ENCODE measurements around the gene HSD17B13. TPM values are rescaled to one million over a fixed set of nuclear protein-coding genes. Genes with fewer than 3 reads are reported as not detected.
"Not testable (repeated sequence)": the region's sequence is repeated elsewhere in the genome, so short reads cannot be mapped to it uniquely, and the experiment has no call there.

The HSD17B13 gene
- total RNA-seq, 1 donor, result under 0.01 TPM

- DNase-seq (ENCODE audit: insufficient read length, low spot score, missing footprints), result no peak
- H3K4me3 ChIP-seq (ENCODE audit: insufficient read depth, low read length), result no peak overlapping the region
- H3K4me1 ChIP-seq (ENCODE audit: insufficient read depth, low read length), result no peaks in the 10 kb centered on the region
- no peak overlapping the region for H3K4me2 ChIP-seq (ENCODE audit: insufficient read depth, low read length)
- H3K27ac ChIP-seq (ENCODE audit: low read depth, low read length), result no peak overlapping the region
- no peaks in the 10 kb centered on the region for H3K36me3 ChIP-seq (ENCODE audit: insufficient read depth, low read length)
- no peaks in the 10 kb centered on the region for H3K27me3 ChIP-seq (ENCODE audit: insufficient read depth, low read length)
- no peaks in the 10 kb centered on the region for H3K9me3 ChIP-seq (ENCODE audit: low read depth, low read length)
- TF ChIP-seq CTCF (IDR thresholded peaks at IDR 0.05; ENCODE audit: extremely low read depth, low read depth, low read length), result no peak
- no peaks in the 10 kb centered on the region for H4K20me1 ChIP-seq (ENCODE audit: insufficient read depth, low read length)
- no peaks in the 10 kb centered on the region for H3K79me2 ChIP-seq (ENCODE audit: insufficient read depth, low read length)
- H2AFZ ChIP-seq (ENCODE audit: low read length), result no peak overlapping the region
Measured at GRCh38 chr4:87286970-87287369, 35.7 kb downstream of the HSD17B13 start.

GRCh38 chr4:87284268-87284667 is 38.4 kb downstream of the HSD17B13 start:
- not testable (repeated sequence) for H4K20me1 ChIP-seq (ENCODE audit: insufficient read depth, low read length); H2AFZ ChIP-seq (ENCODE audit: low read length); H3K4me1 ChIP-seq (ENCODE audit: insufficient read depth, low read length); H3K9me3 ChIP-seq (ENCODE audit: low read depth, low read length); H3K4me2 ChIP-seq (ENCODE audit: insufficient read depth, low read length); H3K27ac ChIP-seq (ENCODE audit: low read depth, low read length); H3K36me3 ChIP-seq (ENCODE audit: insufficient read depth, low read length); H3K27me3 ChIP-seq (ENCODE audit: insufficient read depth, low read length); H3K79me2 ChIP-seq (ENCODE audit: insufficient read depth, low read length); H3K4me3 ChIP-seq (ENCODE audit: insufficient read depth, low read length); DNase-seq (ENCODE audit: insufficient read length, low spot score, missing footprints)

- Histone ChIP-seq H3K27me3 (ENCODE audit: insufficient read depth, low read length) (peaks cover 10% of the 10 kb centered on the region), H2AFZ (ENCODE audit: low read length) (no peak overlapping the region), H3K9me3 (ENCODE audit: low read depth, low read length) (no peaks in the 10 kb centered on the region), H3K4me1 (ENCODE audit: insufficient read depth, low read length) (no peaks in the 10 kb centered on the region), H3K36me3 (ENCODE audit: insufficient read depth, low read length) (no peaks in the 10 kb centered on the region), H3K4me3 (ENCODE audit: insufficient read depth, low read length) (no peak overlapping the region), H3K79me2 (ENCODE audit: insufficient read depth, low read length) (no peaks in the 10 kb centered on the region), H3K4me2 (ENCODE audit: insufficient read depth, low read length) (no peak overlapping the region), H3K27ac (ENCODE audit: low read depth, low read length) (no peak overlapping the region), H4K20me1 (ENCODE audit: insufficient read depth, low read length) (no peaks in the 10 kb centered on the region)
- TF ChIP-seq CTCF (IDR thresholded peaks at IDR 0.05; ENCODE audit: extremely low read depth, low read depth, low read length), result no peak
- DNase-seq (ENCODE audit: insufficient read length, low spot score, missing footprints), result no peak
Measured at GRCh38 chr4:87283151-87283550, 39.5 kb downstream of the HSD17B13 start.

- no peak overlapping the region for H3K4me3 ChIP-seq (ENCODE audit: insufficient read depth, low read length)
- peaks cover 10% of the 10 kb centered on the region for H3K27me3 ChIP-seq (ENCODE audit: insufficient read depth, low read length)
- no peaks in the 10 kb centered on the region for H3K4me1 ChIP-seq (ENCODE audit: insufficient read depth, low read length)
- no peaks in the 10 kb centered on the region for H3K36me3 ChIP-seq (ENCODE audit: insufficient read depth, low read length)
- no peaks in the 10 kb centered on the region for H4K20me1 ChIP-seq (ENCODE audit: insufficient read depth, low read length)
- no peak for TF ChIP-seq CTCF (IDR thresholded peaks at IDR 0.05; ENCODE audit: extremely low read depth, low read depth, low read length)
- DNase-seq (ENCODE audit: insufficient read length, low spot score, missing footprints), result no peak
- no peaks in the 10 kb centered on the region for H3K79me2 ChIP-seq (ENCODE audit: insufficient read depth, low read length)
- no peak overlapping the region for H3K4me2 ChIP-seq (ENCODE audit: insufficient read depth, low read length)
- no peaks in the 10 kb centered on the region for H3K9me3 ChIP-seq (ENCODE audit: low read depth, low read length)
- H2AFZ ChIP-seq (ENCODE audit: low read length), result no peak overlapping the region
- no peak overlapping the region for H3K27ac ChIP-seq (ENCODE audit: low read depth, low read length)
Measured at GRCh38 chr4:87281603-87282002, 41.1 kb downstream of the HSD17B13 start.

All from osteoblast (primary cell).